ENCODE measurements around the gene PKLR.

DNA sequence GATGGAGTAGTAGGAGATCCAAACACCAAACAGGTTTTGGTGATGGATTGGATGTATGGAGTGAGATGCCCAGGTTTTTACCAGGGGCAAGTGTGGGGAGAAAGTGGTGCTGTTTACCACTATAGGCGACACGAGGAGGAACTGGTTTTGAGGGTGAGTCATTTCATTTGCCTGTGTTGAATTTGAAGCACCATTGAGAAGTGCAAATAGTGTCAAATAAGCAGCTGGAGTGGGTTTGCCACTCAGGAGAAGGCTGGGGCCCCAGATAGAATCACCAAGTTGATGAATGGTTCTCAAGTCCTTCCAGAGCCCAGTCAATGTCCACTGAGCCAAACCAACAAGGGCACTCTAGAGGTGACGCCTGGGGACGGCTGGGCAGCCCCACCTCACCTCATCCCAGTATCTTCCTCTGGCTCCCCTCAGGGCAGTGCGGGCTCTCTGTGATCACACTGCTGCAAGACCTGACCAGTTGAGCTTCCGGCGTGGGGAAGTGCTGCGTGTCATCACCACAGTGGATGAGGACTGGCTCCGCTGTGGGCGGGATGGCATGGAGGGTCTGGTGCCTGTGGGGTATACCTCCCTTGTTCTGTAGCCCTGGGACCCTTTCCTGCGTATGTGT lies 28.9 kb upstream of the PKLR start:
- TF ChIP-seq, protein P1, sequence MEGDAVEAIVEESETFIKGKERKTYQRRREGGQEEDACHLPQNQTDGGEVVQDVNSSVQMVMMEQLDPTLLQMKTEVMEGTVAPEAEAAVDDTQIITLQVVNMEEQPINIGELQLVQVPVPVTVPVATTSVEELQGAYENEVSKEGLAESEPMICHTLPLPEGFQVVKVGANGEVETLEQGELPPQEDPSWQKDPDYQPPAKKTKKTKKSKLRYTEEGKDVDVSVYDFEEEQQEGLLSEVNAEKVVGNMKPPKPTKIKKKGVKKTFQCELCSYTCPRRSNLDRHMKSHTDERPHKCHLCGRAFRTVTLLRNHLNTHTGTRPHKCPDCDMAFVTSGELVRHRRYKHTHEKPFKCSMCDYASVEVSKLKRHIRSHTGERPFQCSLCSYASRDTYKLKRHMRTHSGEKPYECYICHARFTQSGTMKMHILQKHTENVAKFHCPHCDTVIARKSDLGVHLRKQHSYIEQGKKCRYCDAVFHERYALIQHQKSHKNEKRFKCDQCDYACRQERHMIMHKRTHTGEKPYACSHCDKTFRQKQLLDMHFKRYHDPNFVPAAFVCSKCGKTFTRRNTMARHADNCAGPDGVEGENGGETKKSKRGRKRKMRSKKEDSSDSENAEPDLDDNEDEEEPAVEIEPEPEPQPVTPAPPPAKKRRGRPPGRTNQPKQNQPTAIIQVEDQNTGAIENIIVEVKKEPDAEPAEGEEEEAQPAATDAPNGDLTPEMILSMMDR (IDR thresholded peaks at IDR 0.05; ENCODE audit: poor library complexity, severe bottlenecking) = no peak
- TF ChIP-seq TAF1 (IDR thresholded peaks at IDR 0.05; ENCODE audit: low read depth) (no peak), REST (IDR thresholded peaks at IDR 0.05; ENCODE audit: borderline replicate concordance) (no peak), EP300 (conservative IDR thresholded peaks at IDR 0.05; ENCODE audit: poor library complexity, severe bottlenecking) (no peak)

Data from neural cell (in vitro differentiated cells).